CD4-positive, alpha-beta T cell treated with Interleukin-2 at 100 ng/mL for 4 hours (primary cell): ENCODE measurements around the gene SUSD1.
"Not testable (repeated sequence)": the region's sequence is repeated elsewhere in the genome, so short reads cannot be mapped to it uniquely, and the experiment has no call there.

Source experiments
- DNase-seq: peaks from one replicate; pipeline ENCODE4 v3.0.0-alpha.2; 2020; ENCODE audit warnings: low spot score

SUSD1 gene

DNA sequence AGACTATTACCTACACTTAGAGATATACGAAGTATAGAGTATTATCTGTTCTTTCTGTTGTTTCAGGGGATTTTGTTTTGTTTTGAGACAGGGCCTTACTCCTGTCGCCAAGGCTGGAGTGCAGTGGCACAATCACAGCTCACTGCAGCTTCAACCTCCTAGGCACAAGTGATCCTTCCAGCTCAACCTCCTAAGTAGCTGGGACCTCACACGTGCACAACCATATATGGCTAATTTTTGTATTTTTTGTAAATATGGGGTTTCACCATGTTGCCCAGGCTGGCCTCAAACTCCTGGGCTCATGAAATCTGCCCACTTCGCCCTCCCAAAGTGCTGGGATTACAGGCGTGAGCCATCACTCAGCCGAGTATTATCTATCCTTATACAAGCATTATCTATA lies 45.9 kb downstream of the SUSD1 start:
- no peak for DNase-seq

DNA sequence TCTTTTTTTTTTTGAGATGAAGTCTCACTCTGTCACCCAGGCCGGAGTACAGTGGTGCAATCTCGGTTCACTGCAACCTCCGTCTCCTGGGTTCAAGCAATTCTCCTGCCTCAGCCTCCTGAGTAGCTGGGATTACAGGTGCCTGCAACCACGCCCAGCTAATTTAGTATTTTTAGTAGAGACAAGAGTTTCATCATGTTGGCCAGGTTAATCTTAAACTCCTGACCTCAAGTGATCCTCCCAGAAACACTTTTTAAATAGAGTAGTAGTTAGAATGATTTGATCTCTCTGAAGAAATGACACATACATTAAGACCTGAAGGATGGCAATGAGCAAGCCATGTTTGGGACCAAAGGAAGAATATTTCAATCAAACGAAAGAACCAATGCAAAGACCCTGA lies 46.7 kb downstream of the SUSD1 start:
- DNase-seq: not testable (repeated sequence)

DNA sequence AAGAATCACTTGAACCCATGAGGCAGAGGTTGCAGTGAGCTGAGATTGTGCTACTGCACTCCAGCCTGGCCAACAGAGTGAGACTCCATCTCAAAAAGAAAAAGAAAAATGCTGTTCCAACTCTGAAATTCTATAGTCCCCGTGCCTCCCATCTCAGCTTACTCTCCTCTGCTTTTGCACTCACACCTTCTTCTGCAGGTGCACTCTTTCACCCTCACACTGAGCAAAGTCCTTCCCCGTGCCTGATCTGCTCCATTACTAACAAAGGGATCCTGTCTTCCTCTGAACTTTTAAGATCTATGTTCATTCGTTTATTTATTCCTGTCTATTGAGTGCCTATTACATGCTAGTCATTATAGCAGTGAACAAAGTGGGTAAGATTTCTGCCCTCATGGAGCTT lies 47.8 kb downstream of the SUSD1 start:
- DNase-seq: no peak

DNA sequence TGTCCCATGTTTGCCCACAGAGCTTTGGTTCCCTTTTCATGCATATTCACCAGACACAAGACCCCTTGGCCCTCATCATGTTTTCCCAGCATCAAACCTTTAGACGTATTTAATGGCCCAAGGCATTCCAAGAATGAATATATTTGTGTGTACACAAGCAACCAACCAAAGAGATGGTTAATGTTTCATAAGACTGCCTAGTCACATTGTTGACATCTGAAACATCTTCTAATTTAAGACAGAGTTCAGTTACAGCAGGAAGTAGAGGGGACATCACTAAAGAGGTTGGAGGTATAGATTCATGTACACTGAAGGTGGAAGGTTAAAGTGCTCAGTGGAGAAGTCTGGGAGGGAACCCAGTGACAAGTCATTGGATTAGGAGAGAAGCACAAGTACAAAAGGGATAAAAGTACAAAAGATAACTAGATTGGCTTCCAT lies 49.1 kb downstream of the SUSD1 start:
- no peak for DNase-seq

DNA sequence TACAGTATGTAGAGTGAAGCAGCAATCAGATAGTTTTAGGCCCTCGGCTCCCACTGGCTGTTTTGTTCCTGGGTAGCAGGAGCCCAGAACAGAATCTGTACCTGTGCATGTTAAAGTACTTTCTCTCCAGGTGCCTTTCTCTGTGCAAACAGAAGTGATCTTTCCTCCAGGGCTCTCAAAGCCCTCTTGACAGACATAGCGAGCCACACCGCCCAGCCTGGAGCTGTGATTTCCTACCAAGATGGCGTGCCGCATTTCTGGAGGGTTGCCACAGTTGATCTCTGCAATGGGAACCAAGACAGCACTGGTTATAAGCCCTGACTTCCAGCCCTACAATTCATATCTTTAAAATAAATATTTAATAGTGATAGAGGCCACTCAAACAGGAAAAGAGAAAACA lies 50.9 kb downstream of the SUSD1 start:
- no peak for DNase-seq

DNA sequence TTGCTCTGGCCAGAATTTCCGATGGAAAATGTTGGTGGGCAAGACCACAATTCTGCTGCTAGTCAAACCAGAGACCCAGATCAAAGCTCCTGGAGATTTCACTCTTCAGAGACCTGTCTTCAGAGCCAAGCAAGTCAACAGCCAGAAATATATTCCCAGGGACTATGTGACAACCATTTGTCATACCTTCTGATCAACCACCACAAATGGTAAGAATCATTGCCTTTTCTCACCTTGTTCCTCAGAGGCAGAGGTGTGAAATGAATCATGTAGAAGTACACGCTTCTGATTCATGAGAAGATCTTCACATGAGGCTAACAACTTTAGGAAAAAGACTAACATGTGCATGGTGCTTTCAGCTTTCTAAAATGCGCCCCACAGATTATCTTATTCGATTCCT lies 53.5 kb downstream of the SUSD1 start:
- peak; percentile 11 for DNase-seq

DNA sequence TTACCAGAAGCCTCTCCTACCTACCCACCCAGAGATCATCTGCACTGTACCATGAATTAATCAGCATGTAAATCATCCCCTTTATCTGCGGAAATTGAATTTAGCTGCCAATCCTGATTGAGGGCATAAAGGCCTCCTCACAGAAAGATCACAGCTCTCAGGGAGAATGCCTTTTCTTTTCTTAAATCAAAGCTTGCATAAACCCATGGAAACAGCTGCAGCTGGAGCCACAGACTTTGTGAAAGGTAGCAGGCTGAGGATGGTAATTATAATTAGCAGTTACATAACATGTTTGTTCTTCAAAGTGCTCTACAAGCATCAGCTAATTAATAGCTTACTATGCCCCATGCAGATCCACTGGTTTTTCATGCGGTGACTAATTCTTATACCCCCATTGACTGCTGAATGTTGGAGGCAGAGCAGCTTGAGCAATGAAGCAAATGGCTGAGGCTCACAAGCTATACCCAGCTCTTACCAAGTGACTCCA lies 54.6 kb downstream of the SUSD1 start:
- no peak for DNase-seq

DNA sequence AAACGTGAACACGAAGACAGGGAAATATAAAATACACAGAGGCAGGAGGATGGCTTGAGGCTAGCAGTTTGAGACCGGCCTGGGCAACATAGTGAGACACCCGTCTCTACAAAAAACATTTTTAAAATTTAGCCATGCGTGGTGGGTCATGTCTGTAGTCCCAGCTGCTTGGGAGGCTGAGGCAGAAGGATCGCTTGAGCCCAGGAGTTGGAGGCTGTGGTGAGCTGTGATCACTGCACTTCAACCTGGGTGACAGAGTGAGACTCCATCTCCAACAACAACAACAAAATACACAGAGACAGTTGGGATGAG lies 55.1 kb downstream of the SUSD1 start:
- no peak for DNase-seq

DNA sequence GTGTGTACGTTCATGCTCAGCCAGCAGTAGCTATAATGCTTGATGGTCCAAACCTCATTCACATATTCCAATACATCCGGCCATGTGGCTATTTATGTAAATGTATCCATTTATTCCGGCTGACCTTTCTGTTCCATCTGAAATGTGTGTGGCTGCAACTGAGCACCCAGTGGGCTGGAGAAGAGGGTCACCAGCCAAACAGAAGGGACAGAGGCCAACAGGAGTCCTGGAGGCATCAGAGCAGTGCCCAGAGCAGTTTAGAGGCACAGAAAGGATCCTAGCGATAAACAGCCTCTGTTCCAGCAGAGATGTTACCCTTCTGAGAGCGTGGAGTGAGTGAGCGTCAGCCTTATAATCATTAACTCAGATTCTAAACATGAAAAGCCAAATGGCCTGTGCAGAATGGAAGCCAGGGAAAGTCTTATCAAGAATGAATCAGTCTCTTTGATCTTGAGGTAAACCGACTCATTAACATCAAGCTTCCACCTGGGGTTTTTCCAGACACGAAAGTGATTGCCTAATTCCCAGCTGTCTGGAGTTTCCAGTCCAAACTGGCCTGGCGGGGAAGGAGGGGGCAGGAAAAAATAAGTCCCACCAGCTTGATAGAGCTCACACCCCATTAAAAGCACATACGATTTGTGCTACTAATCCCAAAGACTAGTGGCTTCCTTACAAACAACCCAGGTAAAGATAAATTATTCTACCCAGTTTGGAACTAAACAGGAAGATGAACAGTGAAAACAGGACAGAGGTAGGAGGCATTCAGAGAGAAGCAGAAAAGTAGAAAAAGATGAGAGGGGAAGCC lies 55.7 kb downstream of the SUSD1 start:
- no peak for DNase-seq

DNA sequence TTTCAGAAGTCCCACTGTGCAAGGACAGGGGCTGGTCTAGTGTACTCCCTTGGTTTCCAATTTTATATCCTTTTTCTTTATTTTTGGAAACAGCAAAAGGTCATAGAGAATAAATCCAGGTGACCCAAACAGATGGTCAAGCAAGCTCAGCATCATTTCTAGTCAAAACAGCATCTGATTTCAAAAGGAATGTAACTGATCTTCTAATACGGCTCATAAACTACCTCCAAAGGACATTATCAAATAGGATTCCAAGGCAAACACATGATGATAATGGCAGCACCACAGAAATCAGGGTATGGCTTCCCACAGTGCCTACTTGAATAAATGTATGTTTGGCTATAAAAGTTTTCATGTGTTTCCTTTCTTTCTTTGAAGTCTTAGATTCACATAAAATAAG lies 57.1 kb downstream of the SUSD1 start:
- DNase-seq: no peak

DNA sequence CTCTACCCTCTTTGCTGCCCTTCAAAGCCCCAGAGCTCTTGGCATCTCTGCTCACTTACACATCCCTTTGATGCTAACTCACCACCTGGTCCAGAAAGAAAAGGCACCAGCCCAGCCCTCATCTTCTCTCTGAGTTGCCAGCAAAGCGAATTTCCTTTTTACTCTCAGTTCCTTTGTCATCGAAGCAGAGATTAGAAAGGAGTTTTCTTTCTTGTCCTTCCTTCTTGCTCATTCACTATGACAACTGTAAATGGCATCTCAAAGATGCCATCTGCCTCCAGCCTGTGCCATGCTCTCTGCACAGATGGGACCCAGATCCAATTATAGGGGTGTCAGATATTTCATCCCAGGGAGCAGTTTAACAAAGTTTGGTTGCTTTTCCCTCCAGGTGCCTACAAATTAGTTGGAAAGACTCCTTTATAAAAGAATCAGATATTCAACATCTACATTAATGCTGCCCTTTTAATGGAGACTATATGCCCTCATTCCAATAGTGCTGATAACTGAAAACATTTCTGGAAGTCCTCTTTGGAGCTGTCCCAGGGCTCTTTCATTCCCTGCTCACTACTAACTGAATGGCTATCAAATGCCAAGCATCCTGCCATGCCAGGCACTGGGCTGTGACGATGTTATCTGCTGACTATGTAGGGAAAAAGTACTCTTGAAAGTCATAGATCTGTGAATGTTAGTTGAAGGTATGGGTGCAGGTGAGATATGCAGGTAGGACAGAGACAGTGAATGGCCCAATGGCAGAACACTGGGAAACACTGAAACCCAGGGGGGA lies 58.9 kb downstream of the SUSD1 start:
- no peak for DNase-seq

DNA sequence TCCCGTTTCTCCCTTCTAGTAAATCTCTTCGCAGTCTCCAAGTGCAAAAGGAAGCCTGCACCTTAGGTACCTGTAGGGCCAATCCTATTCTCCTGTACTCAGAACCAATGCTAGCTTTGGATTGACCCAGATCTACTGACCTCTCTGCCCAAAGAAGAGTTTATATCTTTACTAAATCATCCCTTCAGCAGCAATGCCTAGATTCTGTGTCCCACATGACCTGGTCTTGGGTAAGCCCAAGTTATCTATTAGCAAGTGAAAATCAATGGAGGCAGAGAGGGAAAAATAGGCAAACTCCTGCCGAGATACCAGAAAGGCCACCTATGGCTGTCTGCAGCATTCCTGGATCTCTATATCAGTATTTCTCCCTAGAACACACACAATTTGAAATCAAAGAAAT lies 60.0 kb downstream of the SUSD1 start:
- no peak for DNase-seq

DNA sequence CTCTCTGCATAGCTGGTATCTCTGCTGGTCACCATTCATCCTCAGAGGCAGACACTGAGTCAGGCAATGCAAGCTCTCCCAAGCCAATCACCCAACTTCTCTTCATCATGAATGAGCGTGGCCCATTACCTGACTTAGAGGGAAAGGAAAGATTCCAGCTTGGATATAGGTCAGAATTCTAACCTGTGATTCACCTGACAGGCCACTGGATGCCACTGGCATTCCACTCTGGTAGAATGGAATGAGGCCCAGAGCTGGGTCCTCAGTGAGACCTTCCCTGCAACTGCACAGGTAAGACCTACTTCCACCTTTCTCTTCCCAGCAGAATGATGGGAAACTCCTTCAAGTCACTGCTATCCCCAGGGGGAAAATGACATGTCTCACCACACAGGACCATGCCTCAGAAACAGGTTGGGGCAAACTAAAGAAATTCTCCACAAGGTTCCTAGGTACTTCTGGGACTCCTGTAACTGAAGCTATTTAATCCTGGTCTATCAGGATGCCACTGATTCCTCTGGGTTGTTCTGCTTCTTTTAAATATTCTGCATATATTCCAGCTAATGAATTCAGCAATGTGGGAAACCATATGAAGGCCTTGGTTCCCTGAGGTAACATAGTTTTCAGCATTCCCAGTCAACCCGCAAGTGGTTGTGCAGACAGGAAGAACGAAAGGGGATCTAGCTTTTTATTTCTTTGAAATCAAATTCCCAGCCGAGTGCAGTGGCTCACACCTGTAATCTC lies 62.0 kb downstream of the SUSD1 start:
- peak; percentile 35 for DNase-seq

DNA sequence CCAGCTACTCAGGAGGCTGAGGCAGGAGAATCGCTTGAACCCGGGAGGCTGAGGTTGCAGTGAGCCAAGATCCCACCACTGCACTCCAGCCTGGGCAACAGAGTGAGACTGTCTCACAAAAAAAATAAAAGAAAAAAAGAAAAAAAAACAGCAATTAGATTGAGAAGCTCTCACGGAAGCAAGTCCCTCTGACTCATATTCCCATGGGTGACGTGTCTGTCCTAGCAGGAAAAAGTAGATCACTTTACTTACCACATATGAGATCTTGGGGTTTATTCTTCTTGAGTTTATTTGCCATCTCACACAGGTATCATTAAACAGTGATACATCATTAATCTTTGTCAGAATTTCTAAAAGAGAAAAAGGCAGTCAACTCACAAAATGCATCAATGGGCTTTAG lies 62.6 kb downstream of the SUSD1 start:
- DNase-seq: no peak

DNA sequence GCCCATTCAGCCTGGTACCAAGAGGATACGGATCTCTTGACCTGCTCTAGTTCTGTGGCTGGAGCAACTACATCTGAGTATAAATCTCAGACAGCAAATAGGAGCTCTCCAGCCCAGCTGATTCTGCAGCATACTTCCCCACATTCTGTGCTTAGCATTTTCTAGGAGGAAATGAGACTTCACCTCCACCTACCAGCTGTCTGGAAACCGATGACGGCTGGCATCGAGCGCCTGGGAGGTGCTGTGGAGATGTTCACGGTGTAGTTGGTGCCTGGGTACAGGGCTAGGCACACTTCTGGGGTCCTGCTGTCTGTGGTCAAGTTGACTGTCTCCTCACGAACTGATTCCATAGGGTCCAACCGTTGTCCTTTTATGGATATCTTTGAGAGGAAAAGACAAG lies 63.6 kb downstream of the SUSD1 start:
- no peak for DNase-seq

DNA sequence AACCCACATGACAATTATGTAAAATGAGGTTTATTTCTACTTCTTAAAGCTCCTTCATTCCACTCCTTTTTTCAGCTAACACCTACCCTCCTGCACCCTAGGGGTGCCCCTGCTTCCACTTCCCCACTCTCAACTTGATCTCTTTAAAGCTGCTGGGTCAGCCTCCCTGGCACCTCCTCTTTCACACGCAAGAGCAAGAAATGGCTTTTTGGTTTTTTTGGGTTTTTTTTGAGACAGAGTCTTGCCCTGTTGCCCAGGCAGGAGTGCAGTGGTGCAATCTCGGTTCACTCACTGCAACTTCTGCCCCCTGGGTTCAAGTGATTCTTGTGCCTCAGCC lies 64.4 kb downstream of the SUSD1 start:
- DNase-seq: no peak

DNA sequence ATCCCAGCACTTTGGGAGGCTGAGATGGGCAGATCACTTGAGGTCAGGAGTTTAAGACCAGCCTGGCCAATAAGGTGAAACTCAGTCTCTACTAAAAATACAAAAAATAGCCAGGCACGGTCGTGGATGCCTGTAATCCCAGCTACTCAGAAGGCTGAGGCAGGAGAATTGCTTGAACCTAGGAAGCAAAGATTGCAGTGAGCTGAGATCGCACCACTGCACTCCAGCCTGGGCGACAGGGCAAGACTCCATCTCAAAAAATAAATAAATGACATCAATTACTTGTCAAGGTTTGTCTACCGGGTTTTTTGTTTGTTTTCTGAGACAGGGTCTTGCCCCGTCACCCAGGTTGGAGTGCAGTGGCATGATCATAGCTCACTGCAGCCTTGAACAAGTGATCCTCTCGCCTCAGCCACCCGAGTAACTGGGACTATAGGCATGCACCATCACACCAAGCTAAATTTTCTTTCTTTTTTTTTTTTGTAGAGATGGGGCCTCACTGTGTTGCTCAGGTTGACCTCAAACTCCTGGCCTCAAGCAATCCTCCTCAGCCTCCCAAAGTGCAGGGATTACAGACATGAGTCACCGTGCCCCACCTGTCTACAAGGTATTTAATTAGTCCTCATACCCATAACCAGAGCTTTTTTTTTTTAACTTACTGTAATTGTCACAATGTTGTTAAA lies 64.9 kb downstream of the SUSD1 start:
- no peak for DNase-seq

DNA sequence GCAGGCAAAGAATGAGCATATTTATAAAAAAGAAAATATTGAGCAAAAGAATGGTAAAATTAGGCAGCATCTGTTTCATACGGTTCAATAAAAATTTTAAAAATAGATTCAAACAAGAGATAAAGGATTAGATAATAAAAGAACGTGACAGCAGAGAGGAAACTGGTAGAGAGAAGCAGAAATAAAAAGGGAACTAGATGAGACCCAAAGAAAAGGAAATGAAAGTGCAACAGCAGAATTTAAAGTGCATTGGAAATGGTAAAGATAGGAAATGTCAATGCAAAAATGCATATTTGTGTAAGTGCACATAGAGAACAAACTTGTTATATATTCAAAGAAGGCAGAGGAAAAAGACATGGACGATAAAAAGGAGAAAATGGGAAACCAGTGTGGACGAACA lies 70.2 kb downstream of the SUSD1 start:
- no peak for DNase-seq

DNA sequence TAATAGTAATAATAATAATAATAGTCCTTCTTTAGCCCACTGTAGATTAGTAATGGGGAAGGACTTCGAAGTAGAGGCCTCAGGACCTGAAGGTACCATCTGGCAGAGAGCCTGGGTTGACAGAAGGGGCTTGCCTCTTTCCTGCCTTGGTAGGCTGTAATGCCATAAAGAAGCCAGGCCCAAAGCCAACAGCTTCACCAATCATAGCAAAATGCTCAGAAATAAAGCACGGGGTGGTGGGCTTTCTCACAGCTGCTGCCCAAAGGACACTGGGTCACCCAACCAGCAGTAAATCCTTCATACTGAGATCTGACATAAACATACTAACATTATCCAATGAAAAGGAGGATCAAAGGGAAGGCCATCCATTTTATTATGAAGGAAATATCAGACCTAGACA lies 70.7 kb downstream of the SUSD1 start:
- no peak for DNase-seq

DNA sequence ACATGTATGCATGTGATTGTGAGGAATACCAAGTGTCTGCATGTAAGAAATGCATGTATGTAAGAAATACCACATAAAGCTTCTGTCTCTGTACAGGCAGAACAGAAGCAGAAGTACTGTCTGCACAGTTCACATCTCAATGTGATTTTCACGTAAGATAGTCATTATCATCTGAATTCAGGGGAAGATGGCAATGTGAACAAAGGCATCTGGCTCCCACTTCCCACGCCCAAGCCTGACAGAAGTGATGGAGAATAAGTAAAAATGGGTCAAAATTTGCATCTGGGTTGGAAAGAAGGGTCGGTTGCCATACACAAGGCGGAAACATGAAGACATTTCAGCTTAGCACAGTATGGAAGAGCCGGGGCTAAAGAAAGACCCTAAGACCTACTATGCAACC lies 71.7 kb downstream of the SUSD1 start:
- no peak for DNase-seq

DNA sequence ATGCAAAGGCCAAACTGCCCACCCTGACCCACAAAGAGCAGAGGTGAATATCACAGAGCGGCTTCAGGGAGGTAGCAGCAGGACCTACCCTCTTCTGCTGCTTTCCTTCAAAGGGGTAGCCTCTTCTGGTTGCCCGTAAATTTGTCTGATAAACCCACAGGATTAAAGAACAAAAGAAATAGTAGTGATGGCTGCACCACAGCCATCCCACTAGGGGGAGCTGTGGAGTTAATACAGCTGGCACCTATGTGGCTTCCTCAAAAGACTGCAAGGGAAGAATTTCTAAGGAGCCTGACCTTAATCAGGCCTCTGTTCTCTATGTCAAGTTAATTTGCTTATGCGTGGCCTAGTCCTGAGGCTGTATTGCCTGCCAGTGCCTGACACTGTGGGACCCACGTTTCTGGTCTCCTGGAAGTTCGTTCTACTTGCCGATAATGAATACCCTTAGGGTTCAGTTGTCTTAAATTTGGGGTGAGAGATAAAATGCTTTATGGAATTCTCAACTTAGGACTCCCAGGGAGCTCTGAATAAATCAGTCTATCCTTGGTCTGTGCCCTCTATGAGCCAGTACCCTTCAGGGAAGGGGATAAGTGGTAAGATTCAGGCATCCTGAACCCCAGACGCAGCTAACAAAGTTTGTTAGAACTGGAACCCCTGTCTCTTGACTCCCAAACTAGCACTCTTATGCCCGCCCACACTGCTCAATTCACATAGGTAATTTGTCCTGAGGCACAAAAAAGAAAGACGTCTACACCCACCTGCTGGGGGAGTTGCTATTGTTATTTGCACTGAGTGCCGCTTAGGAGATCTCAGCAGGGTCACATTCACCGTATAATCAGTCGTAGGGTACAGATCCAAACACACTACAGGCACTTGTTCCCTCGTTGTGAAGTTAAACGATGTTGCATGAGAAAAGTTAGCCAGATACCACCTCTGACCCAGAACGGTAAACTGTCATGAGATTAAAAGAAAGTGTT lies 77.1 kb downstream of the SUSD1 start:
- DNase-seq: peak; percentile 80
